GM10248 (cell line): Measurements from ENCODE around the gene WDR4.

Experiments used
- CTCF ChIA-PET: fragments of 300-600 bp; sonication (Branson Sonifier 250); formaldehyde crosslinking; extraction: SDS; loops from one replicate; lab custom pipeline; 2021; ENCODE audit warnings: antibody characterized with exemption; lab: Yijun Ruan, JAX
- POLR2A ChIA-PET: fragments of 350-650 bp; sonication (Branson Sonifier 250); formaldehyde crosslinking; extraction: SDS; loops from one replicate; lab custom pipeline; 2020; ENCODE audit warnings: antibody characterized with exemption; lab: Yijun Ruan, JAX
- DNase-seq: peaks from one replicate; pipeline ENCODE4 v3.0.0; 2012; ENCODE audit errors: extremely low spot score
- CTCF ChIP-seq: IDR thresholded peaks from 2 replicates; pipeline ENCODE4 v1.5.1; 2012; ENCODE audit warnings: mild to moderate bottlenecking, low read depth; ENCODE audit errors: extremely low read depth, missing control alignments, control extremely low read depth

Gene WDR4

GRCh38 chr21:42858957-42859890, 20.1 kb downstream of the WDR4 start:
- ChIA-PET CTCF (no interaction called here), POLR2A (no interaction called here)
- no peak for TF ChIP-seq CTCF
- no peak for DNase-seq

DNA sequence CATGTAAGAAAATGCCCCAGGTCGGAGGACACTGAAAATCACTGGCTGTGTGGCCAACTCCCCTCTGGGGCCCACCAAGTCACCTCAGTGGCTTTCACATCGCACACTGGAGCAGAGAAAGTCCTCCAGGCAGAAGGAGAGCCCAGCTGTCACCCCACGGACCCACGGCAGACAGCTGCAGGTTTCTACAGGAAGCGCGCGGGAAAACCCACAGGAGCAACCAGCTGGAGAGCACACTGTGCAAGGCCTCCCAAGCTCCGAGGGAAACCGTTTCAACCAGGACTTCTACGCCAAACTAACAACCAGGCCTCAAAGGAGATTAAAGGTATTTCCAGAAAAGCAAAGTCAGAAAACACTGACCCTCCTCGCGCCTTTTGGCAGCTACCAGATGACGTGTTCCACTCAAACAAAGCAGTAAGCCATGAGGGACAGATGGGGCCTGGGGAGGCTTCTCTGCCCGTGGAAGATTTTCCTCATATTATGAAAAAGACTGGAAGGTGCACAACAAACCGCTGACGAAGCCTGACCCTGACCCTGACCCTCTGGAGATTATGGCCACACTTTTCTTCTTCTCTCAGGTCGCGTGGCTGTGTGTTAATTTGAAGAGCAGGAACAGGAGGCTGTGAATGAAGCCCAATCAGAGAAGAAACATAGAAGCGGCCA, 21.0 kb downstream of the WDR4 start:
- ChIA-PET CTCF (no interaction called here), POLR2A (no interaction called here)
- no peak for TF ChIP-seq CTCF
- DNase-seq, result no peak

GRCh38 chr21:42857216-42857615, 22.1 kb downstream of the WDR4 start:
- DNase-seq, result no peak
- TF ChIP-seq CTCF, result no peak
- ChIA-PET CTCF (no interaction called here), POLR2A (no interaction called here)

GRCh38 chr21:42855937-42856335, 23.4 kb downstream of the WDR4 start:
- CTCF ChIA-PET, result no interaction called here

DNA sequence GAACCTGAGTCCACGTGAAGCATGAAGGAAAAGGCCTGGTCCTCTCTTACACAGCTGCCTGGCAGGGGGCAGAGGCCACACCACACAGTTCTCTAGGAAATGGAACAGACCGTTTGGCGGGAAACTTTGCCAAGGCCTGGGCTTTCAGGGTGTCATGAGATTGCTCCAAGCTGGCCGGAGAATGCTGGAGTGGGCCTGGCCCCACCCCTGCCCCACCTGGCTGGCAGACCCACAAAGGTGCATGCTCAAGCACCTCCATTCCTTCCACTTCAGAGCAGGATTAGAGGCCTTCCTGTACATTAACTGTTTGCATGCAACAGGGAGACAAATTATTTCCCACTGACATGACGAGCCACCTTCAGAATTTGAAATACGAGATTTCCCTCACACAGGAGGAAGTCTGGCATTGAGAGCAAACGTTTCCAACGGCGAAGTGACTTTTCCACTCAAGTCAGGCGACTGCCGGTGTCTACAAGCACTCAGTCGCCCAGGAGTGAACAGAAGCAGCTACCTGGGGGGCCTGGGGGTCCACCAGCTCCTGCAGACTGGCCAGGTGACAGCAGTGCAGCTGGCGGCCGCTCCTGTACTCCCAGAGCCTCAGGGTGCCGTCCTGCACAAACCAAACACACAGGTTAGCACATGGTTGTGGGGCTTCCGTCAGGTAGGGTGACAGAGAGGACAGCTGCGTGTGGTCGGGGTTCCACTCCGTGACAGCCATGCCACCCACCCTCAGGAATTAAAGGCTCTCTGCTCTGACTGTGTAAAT, 24.0 kb downstream of the WDR4 start:
- POLR2A ChIA-PET, result no interaction called here
- CTCF ChIA-PET, result no interaction called here
- no peak for DNase-seq
- TF ChIP-seq CTCF, result no peak

More at GRCh38 chr21:42855937-42856335, 23.4 kb downstream of the WDR4 start:
- no peak for TF ChIP-seq CTCF
- POLR2A ChIA-PET, result no interaction called here
- DNase-seq, result no peak
